Measurements from ENCODE around the gene FFAR3.

Gene FFAR3

DNA sequence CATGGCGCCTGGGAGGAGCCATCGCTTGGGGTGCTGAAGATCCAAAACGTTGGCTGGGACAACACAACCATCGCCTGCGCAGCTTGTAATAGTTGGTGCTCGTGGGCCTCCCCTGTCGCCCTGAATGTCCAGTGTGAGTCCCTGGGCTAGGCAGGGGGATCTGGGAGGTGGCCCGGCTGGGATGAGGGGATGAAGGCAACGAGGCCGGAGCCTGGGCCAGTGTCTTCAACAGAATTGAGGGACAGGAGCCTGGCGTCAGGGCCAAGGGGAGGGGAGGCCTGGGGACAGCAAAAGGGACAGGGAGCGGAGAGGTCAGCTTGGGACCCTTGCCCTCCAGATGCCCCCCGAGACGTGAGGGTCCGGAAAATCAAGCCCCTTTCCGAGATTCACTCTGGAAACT, 17.3 kb upstream of the FFAR3 start:
- Mint-ChIP-seq H3K4me1 (peaks cover 15% of the 10 kb centered on the region), H3K4me3 (no peak overlapping the region), H3K36me3 (ENCODE audit: low read depth) (no peaks in the 10 kb centered on the region)

DNA sequence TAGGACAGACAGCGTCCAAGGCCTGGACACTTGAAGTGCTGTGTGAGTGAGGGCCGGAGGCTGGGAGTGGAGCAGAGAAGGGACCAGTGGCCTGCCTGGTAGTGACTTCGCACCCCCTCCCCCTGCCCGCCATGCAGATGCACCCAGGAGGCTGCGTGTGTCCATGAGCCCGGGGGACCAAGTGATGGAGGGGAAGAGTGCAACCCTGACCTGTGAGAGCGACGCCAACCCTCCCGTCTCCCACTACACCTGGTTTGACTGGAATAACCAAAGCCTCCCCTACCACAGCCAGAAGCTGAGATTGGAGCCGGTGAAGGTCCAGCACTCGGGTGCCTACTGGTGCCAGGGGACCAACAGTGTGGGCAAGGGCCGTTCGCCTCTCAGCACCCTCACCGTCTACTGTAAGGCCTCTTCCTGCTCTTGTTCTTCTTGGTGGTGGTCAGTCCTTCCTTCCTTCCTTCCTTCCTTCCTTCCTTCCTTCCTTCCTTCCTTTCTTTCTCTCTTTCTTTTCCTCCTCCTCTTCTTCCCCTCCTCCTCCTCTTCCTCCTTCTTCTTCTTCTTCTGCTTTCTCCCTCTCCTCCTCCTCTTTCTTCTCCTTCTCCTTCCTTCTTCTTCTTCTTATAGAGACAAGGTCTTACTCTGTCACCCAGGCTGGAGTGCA, 16.6 kb upstream of the FFAR3 start:
- Mint-ChIP-seq H3K4me3 (no peak overlapping the region), H3K9me3 (no peaks in the 10 kb centered on the region), H3K4me1 (peaks cover 20% of the 10 kb centered on the region), H3K27ac (no peak overlapping the region), H3K27me3 (peaks cover 5% of the 10 kb centered on the region), H3K36me3 (ENCODE audit: low read depth) (peaks cover 4% of the 10 kb centered on the region)
- no peak for ATAC-seq
- no peak for DNase-seq

More for the DNA sequence above, 17.3 kb upstream of the FFAR3 start:
- no peaks in the 10 kb centered on the region for H3K9me3 Mint-ChIP-seq
- DNase-seq (no peak), ATAC-seq (no peak)
- no peak overlapping the region for H3K27ac Mint-ChIP-seq
- peaks cover 5% of the 10 kb centered on the region for H3K27me3 Mint-ChIP-seq

DNA sequence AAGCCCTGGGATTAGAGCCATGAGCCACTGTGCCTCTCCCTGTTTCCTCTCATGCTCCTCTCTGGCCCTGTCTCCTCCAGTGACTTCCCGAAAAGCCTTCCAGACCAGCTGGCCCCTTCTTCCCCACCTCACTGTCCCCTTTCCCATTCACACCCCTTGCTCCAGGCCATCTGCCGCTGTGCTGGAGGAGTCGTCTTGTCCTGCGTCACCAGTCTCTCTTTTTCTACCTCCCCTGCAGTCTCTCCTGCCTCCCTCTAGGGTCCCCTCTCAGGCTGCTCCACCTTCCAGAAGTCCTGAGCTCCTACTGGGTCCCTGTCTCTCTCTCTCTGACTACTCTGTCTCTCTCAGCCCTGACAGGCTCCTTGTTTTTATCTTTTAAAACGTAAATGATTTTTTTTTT, 15.8 kb upstream of the FFAR3 start:
- peaks cover 5% of the 10 kb centered on the region for H3K27me3 Mint-ChIP-seq
- DNase-seq (no peak), ATAC-seq (no peak)
- no peak overlapping the region for H3K4me3 Mint-ChIP-seq
- peaks cover 24% of the 10 kb centered on the region for H3K4me1 Mint-ChIP-seq
- no peaks in the 10 kb centered on the region for H3K9me3 Mint-ChIP-seq
- no peak overlapping the region for H3K27ac Mint-ChIP-seq
- H3K36me3 Mint-ChIP-seq (ENCODE audit: low read depth): peaks cover 5% of the 10 kb centered on the region

DNA sequence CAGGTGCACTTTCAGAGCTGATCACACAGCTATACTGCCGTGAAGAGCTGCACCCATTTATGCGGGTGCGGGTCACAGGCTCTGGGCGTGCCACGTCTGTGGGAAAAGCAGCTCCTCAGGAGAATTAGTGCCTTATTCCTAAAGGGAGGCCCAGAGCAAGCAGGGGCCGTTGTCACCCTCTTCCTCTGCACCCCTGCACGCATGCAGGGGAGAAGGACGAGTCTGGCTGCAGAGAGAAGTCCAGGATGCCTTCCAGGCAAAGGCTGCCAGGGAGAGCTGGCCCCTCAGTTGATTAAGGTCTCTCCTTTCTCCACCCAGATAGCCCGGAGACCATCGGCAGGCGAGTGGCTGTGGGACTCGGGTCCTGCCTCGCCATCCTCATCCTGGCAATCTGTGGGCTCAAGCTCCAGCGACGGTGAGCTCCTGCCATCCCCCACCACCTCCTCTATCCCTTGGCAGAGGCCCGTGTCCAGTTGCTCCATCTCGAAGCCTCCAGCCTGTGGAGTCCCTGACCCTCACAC, 13.7 kb upstream of the FFAR3 start:
- no peak for ATAC-seq
- Mint-ChIP-seq H3K4me1 (peaks cover 43% of the 10 kb centered on the region), H3K27ac (no peak overlapping the region), H3K27me3 (peaks cover 5% of the 10 kb centered on the region), H3K4me3 (no peak overlapping the region), H3K36me3 (ENCODE audit: low read depth) (peaks cover 5% of the 10 kb centered on the region), H3K9me3 (no peaks in the 10 kb centered on the region)
- DNase-seq: no peak

DNA sequence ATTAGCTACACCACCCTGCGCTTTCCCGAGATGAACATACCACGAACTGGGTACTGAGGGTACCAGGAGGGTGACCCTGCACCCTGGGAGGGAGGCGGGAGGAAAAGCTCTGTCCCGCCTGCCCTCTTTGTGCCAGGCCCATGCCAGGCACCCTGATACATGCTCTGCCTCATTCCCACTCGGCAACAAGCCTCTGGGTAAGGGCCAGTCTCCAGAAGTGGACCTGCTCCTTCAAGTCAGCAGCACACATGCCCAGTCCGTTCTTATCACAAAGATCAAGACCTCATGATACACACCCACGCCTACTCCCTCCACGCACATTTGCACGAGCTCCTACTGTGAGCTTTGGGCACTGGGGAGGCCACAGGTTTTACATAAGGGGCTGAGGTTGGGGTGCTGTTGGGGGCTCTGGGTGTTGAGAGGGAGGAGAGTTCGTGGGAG, 12.6 kb upstream of the FFAR3 start:
- H3K27me3 Mint-ChIP-seq: peaks cover 4% of the 10 kb centered on the region
- H3K4me1 Mint-ChIP-seq: peaks cover 45% of the 10 kb centered on the region
- H3K27ac Mint-ChIP-seq: peak overlapping the region; percentile 98
- peaks cover 5% of the 10 kb centered on the region for H3K36me3 Mint-ChIP-seq (ENCODE audit: low read depth)
- H3K9me3 Mint-ChIP-seq: no peaks in the 10 kb centered on the region
- no peak for DNase-seq
- peak overlapping the region; percentile 74 for H3K4me3 Mint-ChIP-seq
- no peak for ATAC-seq

DNA sequence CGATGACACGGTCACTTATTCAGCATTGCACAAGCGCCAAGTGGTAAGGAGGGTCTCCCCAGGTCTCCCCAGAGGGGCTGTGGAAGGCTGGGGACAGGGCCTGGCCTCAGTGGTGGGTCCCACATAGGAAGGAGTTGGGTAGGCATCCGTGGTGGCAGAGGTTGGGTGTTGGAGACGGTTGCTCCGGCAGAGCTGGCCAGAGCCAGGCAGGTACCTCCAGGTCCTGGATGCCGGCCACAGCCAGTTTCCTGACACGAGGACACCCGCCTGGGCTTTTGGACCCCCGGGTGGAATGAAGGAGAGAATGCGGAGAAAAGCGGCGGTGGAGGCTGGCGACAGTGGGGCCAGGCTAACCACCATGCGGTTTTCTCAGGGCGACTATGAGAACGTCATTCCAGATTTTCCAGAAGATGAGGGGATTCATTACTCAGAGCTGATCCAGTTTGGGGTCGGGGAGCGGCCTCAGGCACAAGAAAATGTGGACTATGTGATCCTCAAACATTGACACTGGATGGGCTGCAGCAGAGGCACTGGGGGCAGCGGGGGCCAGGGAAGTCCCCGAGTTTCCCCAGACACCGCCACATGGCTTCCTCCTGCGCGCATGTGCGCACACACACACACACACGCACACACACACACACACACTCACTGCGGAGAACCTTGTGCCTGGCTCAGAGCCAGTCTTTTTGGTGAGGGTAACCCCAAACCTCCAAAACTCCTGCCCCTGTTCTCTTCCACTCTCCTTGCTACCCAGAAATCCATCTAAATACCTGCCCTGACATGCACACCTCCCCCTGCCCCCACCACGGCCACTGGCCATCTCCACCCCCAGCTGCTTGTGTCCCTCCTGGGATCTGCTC, 11.8 kb upstream of the FFAR3 start:
- peak overlapping the region; percentile 74 for H3K4me3 Mint-ChIP-seq
- ATAC-seq: peak; percentile 37

DNA sequence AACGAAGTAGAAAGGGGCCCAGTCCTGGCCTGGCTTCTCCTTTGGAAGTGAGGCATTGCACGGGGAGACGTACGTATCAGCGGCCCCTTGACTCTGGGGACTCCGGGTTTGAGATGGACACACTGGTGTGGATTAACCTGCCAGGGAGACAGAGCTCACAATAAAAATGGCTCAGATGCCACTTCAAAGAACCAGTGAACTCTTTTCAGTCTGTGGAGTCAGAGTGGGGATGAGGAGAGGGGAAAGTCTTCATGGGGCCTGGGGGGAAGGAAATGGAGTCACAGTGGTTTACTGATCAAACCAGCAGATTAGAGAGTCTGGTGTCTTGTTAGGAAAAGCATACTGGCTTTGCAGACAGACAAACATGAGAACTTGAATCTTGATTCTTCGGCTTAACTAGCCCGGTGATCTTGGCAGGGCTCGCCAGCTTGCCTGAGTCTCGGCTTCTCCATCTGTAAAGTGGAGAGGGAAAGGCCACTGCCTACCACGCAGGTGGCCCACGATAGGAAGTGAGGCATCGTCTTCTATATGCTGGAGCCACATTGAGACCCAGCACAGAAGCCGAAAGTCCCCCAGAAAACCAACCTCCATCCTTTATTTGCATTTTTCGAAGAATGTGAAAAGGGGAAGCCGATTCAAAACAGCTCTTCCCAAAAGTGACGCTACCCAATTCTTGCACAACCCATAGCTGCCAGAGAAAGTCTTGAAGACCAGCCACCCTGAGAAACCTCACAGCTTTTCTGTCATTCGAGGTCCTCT, 10.9 kb upstream of the FFAR3 start, which contains the start of gene FFAR1:
Gene FFAR1, plus strand, starts transcription at position 732 of the 759 bp plus-strand sequence. CDS start 3,650 bp downstream, outside the sequence.
- Mint-ChIP-seq H3K27me3 (peaks cover under 1% of the 10 kb centered on the region), H3K4me3 (peak within 1 kb of the TSS; percentile 74), H3K4me1 (peaks cover 44% of the 10 kb centered on the region), H3K27ac (peak within 1 kb of the TSS; percentile 98), H3K36me3 (ENCODE audit: low read depth) (peaks cover 5% of the 10 kb centered on the region), H3K9me3 (no peaks in the 10 kb centered on the region)
- ATAC-seq (peak; percentile 72), DNase-seq (peak; percentile 61)

More for the DNA sequence above, 11.8 kb upstream of the FFAR3 start:
- Mint-ChIP-seq H3K9me3 (no peaks in the 10 kb centered on the region), H3K4me1 (peaks cover 45% of the 10 kb centered on the region), H3K27ac (peak overlapping the region; percentile 98), H3K27me3 (peaks cover 4% of the 10 kb centered on the region), H3K36me3 (ENCODE audit: low read depth) (peaks cover 5% of the 10 kb centered on the region)
- DNase-seq: peak; percentile 80

DNA sequence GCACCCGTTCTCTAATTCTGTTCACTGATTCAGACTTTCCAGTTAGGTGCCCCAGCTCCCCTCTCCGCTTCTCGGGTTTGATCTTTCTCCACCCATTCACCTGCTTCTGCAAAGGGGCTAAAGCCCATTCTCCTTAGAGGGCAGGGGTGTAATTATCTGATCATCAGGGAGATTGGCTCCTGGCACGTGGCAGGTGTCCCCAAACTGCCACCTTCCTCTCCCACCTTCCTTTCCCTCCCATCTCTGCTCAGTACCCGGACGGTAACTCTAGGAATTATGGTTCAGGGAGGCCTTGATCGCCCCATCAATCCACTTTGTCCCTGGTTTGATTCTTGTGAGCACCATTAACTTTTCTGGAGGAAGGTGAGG, 10.3 kb upstream of the FFAR3 start:
- no peaks in the 10 kb centered on the region for H3K9me3 Mint-ChIP-seq
- H3K36me3 Mint-ChIP-seq (ENCODE audit: low read depth): peaks cover 5% of the 10 kb centered on the region
- no peaks in the 10 kb centered on the region for H3K27me3 Mint-ChIP-seq
- peak overlapping the region; percentile 74 for H3K4me3 Mint-ChIP-seq
- ATAC-seq: no peak
- DNase-seq: no peak
- H3K4me1 Mint-ChIP-seq: peaks cover 48% of the 10 kb centered on the region
- H3K27ac Mint-ChIP-seq: peak overlapping the region; percentile 98

DNA sequence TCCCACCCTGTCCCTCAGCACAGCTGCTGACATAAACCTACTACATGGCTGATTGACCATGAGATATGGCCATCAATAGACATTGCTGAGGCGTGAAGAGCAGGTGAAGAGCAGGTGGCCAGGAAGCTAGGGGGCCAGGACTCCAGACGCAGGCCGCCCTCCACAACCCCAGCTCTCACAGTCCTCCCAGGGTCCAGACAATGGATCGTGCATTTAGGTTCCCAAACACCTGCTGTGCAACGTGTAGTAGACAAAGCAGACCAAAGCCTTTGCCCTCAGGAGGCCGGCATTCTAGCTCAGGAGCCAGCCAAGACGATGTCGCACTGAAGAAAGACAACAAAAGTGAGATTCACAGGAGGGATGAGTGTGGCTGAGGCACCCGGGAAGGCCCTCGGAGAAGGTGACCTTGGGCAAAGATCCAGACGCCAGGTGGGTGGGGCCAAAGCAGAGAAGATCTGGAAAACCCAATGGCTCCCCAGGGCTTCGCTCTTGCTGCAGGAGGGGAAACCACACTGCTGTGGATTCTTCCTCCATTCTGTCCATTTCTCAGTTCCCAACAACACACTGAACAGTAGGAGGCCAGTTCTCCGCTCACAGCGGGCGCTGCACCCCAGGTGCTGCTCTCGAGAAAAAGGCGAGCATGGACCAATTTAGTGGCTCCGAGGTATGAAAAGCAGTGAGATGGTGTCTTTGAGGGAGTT, 9.2 kb upstream of the FFAR3 start:
- H3K9me3 Mint-ChIP-seq: no peaks in the 10 kb centered on the region
- no peak overlapping the region for H3K27ac Mint-ChIP-seq
- no peak overlapping the region for H3K4me3 Mint-ChIP-seq
- H3K4me1 Mint-ChIP-seq: peaks cover 53% of the 10 kb centered on the region
- peaks cover 5% of the 10 kb centered on the region for H3K36me3 Mint-ChIP-seq (ENCODE audit: low read depth)
- no peaks in the 10 kb centered on the region for H3K27me3 Mint-ChIP-seq
- ATAC-seq (no peak), DNase-seq (no peak)

DNA sequence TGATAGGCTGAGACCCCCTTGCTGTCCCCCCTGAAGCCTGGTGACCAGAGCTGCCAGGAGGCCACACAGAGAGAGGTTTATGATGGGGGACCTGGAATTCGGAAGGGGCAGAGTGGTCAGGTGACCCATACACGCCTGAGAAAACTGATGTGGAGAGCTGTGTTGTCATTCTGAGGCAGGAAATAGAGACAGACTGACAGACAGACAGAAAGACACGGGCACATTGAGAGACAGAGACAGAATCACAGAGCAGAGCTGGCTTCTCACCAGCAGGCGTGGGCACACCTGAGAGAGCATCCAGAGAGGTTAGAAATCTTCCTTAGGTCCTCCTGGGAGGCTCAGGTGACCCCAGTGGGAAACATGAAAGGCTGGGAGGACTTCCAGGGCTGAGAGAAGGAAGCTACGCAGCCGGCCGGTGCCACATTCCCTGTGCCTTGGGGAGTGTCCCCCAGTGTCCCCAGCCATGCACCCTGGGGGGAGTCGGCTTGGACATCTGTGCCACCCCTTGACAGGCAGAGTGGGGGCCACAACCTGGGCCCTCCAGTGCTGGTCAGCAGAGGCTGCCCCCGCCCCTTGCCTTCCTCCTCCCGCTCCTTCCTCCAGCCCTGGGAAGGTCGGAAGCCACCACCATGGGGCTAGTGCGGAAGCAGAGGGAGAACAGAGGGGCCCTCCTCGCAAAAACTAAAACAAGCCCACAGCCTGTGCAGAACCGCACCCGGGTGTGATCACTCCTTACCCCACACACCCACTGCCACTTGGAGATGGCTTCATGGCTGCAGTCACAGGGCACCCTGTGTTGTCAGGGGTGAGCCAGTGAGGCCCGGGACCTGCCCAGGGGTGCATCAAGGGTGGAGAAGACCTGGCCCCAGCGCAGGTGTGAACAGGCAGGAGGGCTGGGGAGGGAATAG, 8.4 kb upstream of the FFAR3 start:
- Mint-ChIP-seq H3K4me3 (no peak overlapping the region), H3K36me3 (ENCODE audit: low read depth) (peaks cover 5% of the 10 kb centered on the region), H3K4me1 (peaks cover 55% of the 10 kb centered on the region), H3K9me3 (no peaks in the 10 kb centered on the region), H3K27me3 (no peaks in the 10 kb centered on the region), H3K27ac (no peak overlapping the region)
- no peak for DNase-seq
- ATAC-seq: no peak

DNA sequence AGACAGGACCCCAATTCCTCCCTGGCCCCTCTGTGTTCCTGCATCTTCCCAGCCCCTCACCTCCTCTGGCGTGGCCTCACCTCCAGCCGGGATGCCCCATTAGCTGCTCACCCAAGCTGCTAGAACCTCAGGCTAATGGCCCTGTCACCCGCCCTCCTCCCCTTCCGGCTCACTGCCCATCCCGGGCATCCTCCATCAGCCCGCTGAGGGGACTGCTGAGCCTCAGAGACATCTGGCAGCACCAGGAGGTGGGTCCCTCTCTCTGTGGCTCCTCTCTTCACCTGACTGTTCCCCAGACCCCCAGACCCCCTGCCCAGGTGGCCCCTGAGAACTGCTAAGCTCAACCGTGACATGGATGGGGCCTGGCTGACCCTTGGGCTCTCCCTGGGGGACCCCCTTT, 7.7 kb upstream of the FFAR3 start:
- peaks cover 5% of the 10 kb centered on the region for H3K36me3 Mint-ChIP-seq (ENCODE audit: low read depth)
- DNase-seq (no peak), ATAC-seq (no peak)
- no peak overlapping the region for H3K27ac Mint-ChIP-seq
- H3K27me3 Mint-ChIP-seq: no peaks in the 10 kb centered on the region
- H3K4me1 Mint-ChIP-seq: peaks cover 51% of the 10 kb centered on the region
- H3K9me3 Mint-ChIP-seq: no peaks in the 10 kb centered on the region
- H3K4me3 Mint-ChIP-seq: no peak overlapping the region

DNA sequence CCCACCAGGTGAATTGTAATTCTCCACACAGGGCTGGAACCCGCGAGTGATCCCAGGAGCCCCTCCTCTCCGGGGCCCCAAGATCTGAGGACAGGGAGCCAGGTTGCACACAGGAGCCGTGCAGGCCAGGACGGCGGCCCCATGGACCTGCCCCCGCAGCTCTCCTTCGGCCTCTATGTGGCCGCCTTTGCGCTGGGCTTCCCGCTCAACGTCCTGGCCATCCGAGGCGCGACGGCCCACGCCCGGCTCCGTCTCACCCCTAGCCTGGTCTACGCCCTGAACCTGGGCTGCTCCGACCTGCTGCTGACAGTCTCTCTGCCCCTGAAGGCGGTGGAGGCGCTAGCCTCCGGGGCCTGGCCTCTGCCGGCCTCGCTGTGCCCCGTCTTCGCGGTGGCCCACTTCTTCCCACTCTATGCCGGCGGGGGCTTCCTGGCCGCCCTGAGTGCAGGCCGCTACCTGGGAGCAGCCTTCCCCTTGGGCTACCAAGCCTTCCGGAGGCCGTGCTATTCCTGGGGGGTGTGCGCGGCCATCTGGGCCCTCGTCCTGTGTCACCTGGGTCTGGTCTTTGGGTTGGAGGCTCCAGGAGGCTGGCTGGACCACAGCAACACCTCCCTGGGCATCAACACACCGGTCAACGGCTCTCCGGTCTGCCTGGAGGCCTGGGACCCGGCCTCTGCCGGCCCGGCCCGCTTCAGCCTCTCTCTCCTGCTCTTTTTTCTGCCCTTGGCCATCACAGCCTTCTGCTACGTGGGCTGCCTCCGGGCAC, 6.7 kb upstream of the FFAR3 start:
- H3K27me3 Mint-ChIP-seq: peaks cover 4% of the 10 kb centered on the region
- H3K27ac Mint-ChIP-seq: no peak overlapping the region
- DNase-seq (no peak), ATAC-seq (no peak)
- H3K36me3 Mint-ChIP-seq (ENCODE audit: low read depth): peaks cover 2% of the 10 kb centered on the region
- H3K4me1 Mint-ChIP-seq: peaks cover 41% of the 10 kb centered on the region
- no peaks in the 10 kb centered on the region for H3K9me3 Mint-ChIP-seq
- no peak overlapping the region for H3K4me3 Mint-ChIP-seq

DNA sequence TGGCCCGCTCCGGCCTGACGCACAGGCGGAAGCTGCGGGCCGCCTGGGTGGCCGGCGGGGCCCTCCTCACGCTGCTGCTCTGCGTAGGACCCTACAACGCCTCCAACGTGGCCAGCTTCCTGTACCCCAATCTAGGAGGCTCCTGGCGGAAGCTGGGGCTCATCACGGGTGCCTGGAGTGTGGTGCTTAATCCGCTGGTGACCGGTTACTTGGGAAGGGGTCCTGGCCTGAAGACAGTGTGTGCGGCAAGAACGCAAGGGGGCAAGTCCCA, 6.1 kb upstream of the FFAR3 start:
- Mint-ChIP-seq H3K27ac (no peak overlapping the region), H3K4me1 (peaks cover 36% of the 10 kb centered on the region), H3K9me3 (no peaks in the 10 kb centered on the region), H3K36me3 (ENCODE audit: low read depth) (no peaks in the 10 kb centered on the region), H3K27me3 (peaks cover 4% of the 10 kb centered on the region), H3K4me3 (no peak overlapping the region)
- ATAC-seq (no peak), DNase-seq (no peak)
